ENCODE measurements around the gene OR1K1. TPM values are rescaled to one million over a fixed set of nuclear protein-coding genes. Genes with fewer than 3 reads are reported as not detected.

The OR1K1 gene
- total RNA-seq = not detected
- polyA plus RNA-seq = not detected

GRCh38 chr9:122800066-122801060 lies at the start of gene OR1K1:
TSS of gene OR1K1 (plus strand) at chr9:122800123. CDS start at chr9:122800123, 0 bp downstream.
- Histone ChIP-seq H3K4me1 (ENCODE audit: insufficient read depth, low read length) (no peaks in the 10 kb centered on the region), H3K4me3 (ENCODE audit: low read length in 2 of 2) (no peak within 1 kb of the TSS), H3K27me3 (ENCODE audit: insufficient read depth, low read length) (no peaks in the 10 kb centered on the region), H3K9me3 (ENCODE audit: control insufficient read depth in 1 of 2, low read length in 2 of 2) (no peaks in the 10 kb centered on the region), H3K36me3 (ENCODE audit: insufficient read depth, low read length) (no peaks in the 10 kb centered on the region), H3K27ac (ENCODE audit: low read depth, low read length) (no peak within 1 kb of the TSS)
- ChIA-PET CTCF (ENCODE audit: partially characterized antibody) (no interaction called here), POLR2A (ENCODE audit: partially characterized antibody) (no interaction called here)
- intact Hi-C loops (cut with micrococcal nuclease) = no loop called here
- DNase-seq = no peak
- H3K27me3 Mint-ChIP-seq = no peaks in the 10 kb centered on the region
- H3K9me3 Mint-ChIP-seq = peaks cover 0 to 2% (median 0%) of the 10 kb centered on the region in 8 donors
- no peak within 1 kb of the TSS for H3K4me3 Mint-ChIP-seq
- H3K36me3 Mint-ChIP-seq = peaks cover 0 to 8% of the 10 kb centered on the region in 2 donors
- H3K27ac Mint-ChIP-seq = peak within 1 kb of the TSS in 1 of 7 donors; percentile 22
- H3K4me1 Mint-ChIP-seq = peaks cover 0 to 2% (median 0%) of the 10 kb centered on the region in 4 donors

- H3K36me3 Mint-ChIP-seq = peaks cover 7 to 26% of the 10 kb centered on the region in 2 donors
- H3K4me1 ChIP-seq (ENCODE audit: insufficient read depth, low read length) = no peaks in the 10 kb centered on the region
- POLR2A ChIA-PET (ENCODE audit: partially characterized antibody) = no interaction called here
These were observed 45.1 kb upstream of the OR1K1 start for GRCh38 chr9:122754825-122755224.

GRCh38 chr9:122767817-122768216 lies 32.1 kb upstream of the OR1K1 start:
- no peak overlapping the region for H3K27ac Mint-ChIP-seq
- Histone ChIP-seq H3K4me3 (ENCODE audit: low read length in 2 of 2) (no peak overlapping the region), H3K27me3 (ENCODE audit: insufficient read depth, low read length) (no peaks in the 10 kb centered on the region), H3K9me3 (ENCODE audit: control insufficient read depth in 1 of 2, low read length in 2 of 2) (no peaks in the 10 kb centered on the region), H3K4me1 (ENCODE audit: insufficient read depth, low read length) (no peaks in the 10 kb centered on the region), H3K36me3 (ENCODE audit: insufficient read depth, low read length) (no peaks in the 10 kb centered on the region), H3K27ac (ENCODE audit: low read depth, low read length) (no peak overlapping the region)
- intact Hi-C loops (cut with micrococcal nuclease) = no loop called here
- ChIA-PET CTCF (ENCODE audit: partially characterized antibody) (no interaction called here), POLR2A (ENCODE audit: partially characterized antibody) (no interaction called here)
- no peak overlapping the region for H3K4me3 Mint-ChIP-seq
- peaks cover 8 to 16% of the 10 kb centered on the region in 2 donors for H3K36me3 Mint-ChIP-seq
- no peak for DNase-seq
- H3K4me1 Mint-ChIP-seq = no peaks in the 10 kb centered on the region
- H3K27me3 Mint-ChIP-seq = peaks cover 0 to 3% of the 10 kb centered on the region in 2 donors
- peaks cover 0 to 57% (median 50%) of the 10 kb centered on the region in 8 donors for H3K9me3 Mint-ChIP-seq

More at GRCh38 chr9:122754825-122755224, 45.1 kb upstream of the OR1K1 start:
- H3K27me3 ChIP-seq (ENCODE audit: insufficient read depth, low read length) = no peaks in the 10 kb centered on the region
- CTCF ChIA-PET (ENCODE audit: partially characterized antibody) = no interaction called here
- intact Hi-C loops (cut with micrococcal nuclease) = no loop called here
- no peak overlapping the region for H3K27ac ChIP-seq (ENCODE audit: low read depth, low read length)
- Mint-ChIP-seq H3K4me3 (no peak overlapping the region), H3K4me1 (no peaks in the 10 kb centered on the region), H3K27ac (no peak overlapping the region), H3K9me3 (peaks cover 5 to 47% (median 30%) of the 10 kb centered on the region in 8 donors), H3K27me3 (peaks cover 4 to 5% of the 10 kb centered on the region in 2 donors)
- H3K4me3 ChIP-seq (ENCODE audit: low read length in 2 of 2) = no peak overlapping the region
- no peaks in the 10 kb centered on the region for H3K9me3 ChIP-seq (ENCODE audit: control insufficient read depth in 1 of 2, low read length in 2 of 2)
- no peaks in the 10 kb centered on the region for H3K36me3 ChIP-seq (ENCODE audit: insufficient read depth, low read length)
- no peak for DNase-seq

GRCh38 chr9:122777052-122777451 lies 22.9 kb upstream of the OR1K1 start:
- intact Hi-C loops (cut with micrococcal nuclease) = no loop called here

GRCh38 chr9:122777935-122778627 lies 21.8 kb upstream of the OR1K1 start:
- Histone ChIP-seq H3K9me3 (ENCODE audit: control insufficient read depth in 1 of 2, low read length in 2 of 2) (no peaks in the 10 kb centered on the region), H3K4me3 (ENCODE audit: low read length in 2 of 2) (no peak overlapping the region), H3K27me3 (ENCODE audit: insufficient read depth, low read length) (no peaks in the 10 kb centered on the region), H3K4me1 (ENCODE audit: insufficient read depth, low read length) (no peaks in the 10 kb centered on the region), H3K36me3 (ENCODE audit: insufficient read depth, low read length) (no peaks in the 10 kb centered on the region), H3K27ac (ENCODE audit: low read depth, low read length) (no peak overlapping the region)
- peaks cover 0 to 2% of the 10 kb centered on the region in 2 donors for H3K27me3 Mint-ChIP-seq
- DNase-seq = no peak
- no peaks in the 10 kb centered on the region for H3K4me1 Mint-ChIP-seq
- ChIA-PET POLR2A (ENCODE audit: partially characterized antibody) (no interaction called here), CTCF (ENCODE audit: partially characterized antibody) (no interaction called here)
- H3K4me3 Mint-ChIP-seq = no peak overlapping the region
- intact Hi-C loops (cut with micrococcal nuclease) = no loop called here
- peaks cover 0 to 6% (median 4%) of the 10 kb centered on the region in 8 donors for H3K9me3 Mint-ChIP-seq
- no peak overlapping the region for H3K27ac Mint-ChIP-seq
- peaks cover 0 to 3% of the 10 kb centered on the region in 2 donors for H3K36me3 Mint-ChIP-seq

More at GRCh38 chr9:122777052-122777451, 22.9 kb upstream of the OR1K1 start:
- Histone ChIP-seq H3K27me3 (ENCODE audit: insufficient read depth, low read length) (no peaks in the 10 kb centered on the region), H3K9me3 (ENCODE audit: control insufficient read depth in 1 of 2, low read length in 2 of 2) (no peaks in the 10 kb centered on the region), H3K36me3 (ENCODE audit: insufficient read depth, low read length) (no peaks in the 10 kb centered on the region), H3K27ac (ENCODE audit: low read depth, low read length) (no peak overlapping the region), H3K4me3 (ENCODE audit: low read length in 2 of 2) (no peak overlapping the region), H3K4me1 (ENCODE audit: insufficient read depth, low read length) (no peaks in the 10 kb centered on the region)
- no peak overlapping the region for H3K27ac Mint-ChIP-seq
- no peaks in the 10 kb centered on the region for H3K4me1 Mint-ChIP-seq
- peaks cover 0 to 2% of the 10 kb centered on the region in 2 donors for H3K27me3 Mint-ChIP-seq
- DNase-seq = no peak
- peaks cover 0 to 15% (median 8%) of the 10 kb centered on the region in 8 donors for H3K9me3 Mint-ChIP-seq
- ChIA-PET POLR2A (ENCODE audit: partially characterized antibody) (no interaction called here), CTCF (ENCODE audit: partially characterized antibody) (interaction anchor here (1.1 kb wide), 1 partner anchor 28 kb away, joined by 3 read pairs; no protein-coding TSS in a partner anchor)
- H3K36me3 Mint-ChIP-seq = peaks cover 0 to 8% of the 10 kb centered on the region in 2 donors
- no peak overlapping the region for H3K4me3 Mint-ChIP-seq

- ChIA-PET CTCF (ENCODE audit: partially characterized antibody) (no interaction called here), POLR2A (ENCODE audit: partially characterized antibody) (no interaction called here)
- intact Hi-C loops (cut with micrococcal nuclease) = no loop called here
These were observed 20.7 kb upstream of the OR1K1 start for GRCh38 chr9:122779181-122779580.

GRCh38 chr9:122780026-122780425 lies 19.9 kb upstream of the OR1K1 start:
- DNase-seq = no peak

More at GRCh38 chr9:122779181-122779580, 20.7 kb upstream of the OR1K1 start:
- H3K27me3 Mint-ChIP-seq = no peaks in the 10 kb centered on the region
- peaks cover 0 to 4% of the 10 kb centered on the region in 2 donors for H3K36me3 Mint-ChIP-seq
- Histone ChIP-seq H3K27me3 (ENCODE audit: insufficient read depth, low read length) (no peaks in the 10 kb centered on the region), H3K4me1 (ENCODE audit: insufficient read depth, low read length) (no peaks in the 10 kb centered on the region), H3K36me3 (ENCODE audit: insufficient read depth, low read length) (no peaks in the 10 kb centered on the region), H3K27ac (ENCODE audit: low read depth, low read length) (no peak overlapping the region), H3K4me3 (ENCODE audit: low read length in 2 of 2) (no peak overlapping the region), H3K9me3 (ENCODE audit: control insufficient read depth in 1 of 2, low read length in 2 of 2) (no peaks in the 10 kb centered on the region)
- H3K27ac Mint-ChIP-seq = no peak overlapping the region
- no peak overlapping the region for H3K4me3 Mint-ChIP-seq
- no peaks in the 10 kb centered on the region for H3K9me3 Mint-ChIP-seq
- H3K4me1 Mint-ChIP-seq = no peaks in the 10 kb centered on the region
- DNase-seq = no peak

More at GRCh38 chr9:122780026-122780425, 19.9 kb upstream of the OR1K1 start:
- H3K9me3 Mint-ChIP-seq = no peaks in the 10 kb centered on the region
- no peaks in the 10 kb centered on the region for H3K27me3 Mint-ChIP-seq
- Histone ChIP-seq H3K36me3 (ENCODE audit: insufficient read depth, low read length) (no peaks in the 10 kb centered on the region), H3K9me3 (ENCODE audit: control insufficient read depth in 1 of 2, low read length in 2 of 2) (no peaks in the 10 kb centered on the region), H3K27ac (ENCODE audit: low read depth, low read length) (no peak overlapping the region), H3K27me3 (ENCODE audit: insufficient read depth, low read length) (no peaks in the 10 kb centered on the region), H3K4me1 (ENCODE audit: insufficient read depth, low read length) (no peaks in the 10 kb centered on the region), H3K4me3 (ENCODE audit: low read length in 2 of 2) (no peak overlapping the region)
- ChIA-PET CTCF (ENCODE audit: partially characterized antibody) (no interaction called here), POLR2A (ENCODE audit: partially characterized antibody) (no interaction called here)
- intact Hi-C loops (cut with micrococcal nuclease) = no loop called here
- peaks cover 0 to 4% of the 10 kb centered on the region in 2 donors for H3K36me3 Mint-ChIP-seq
- no peak overlapping the region for H3K4me3 Mint-ChIP-seq
- no peaks in the 10 kb centered on the region for H3K4me1 Mint-ChIP-seq
- H3K27ac Mint-ChIP-seq = no peak overlapping the region

Measured in CD4-positive, alpha-beta memory T cell (primary cell).